ENCODE data around the gene CAPN7.

- TF ChIP-seq, protein P1, sequence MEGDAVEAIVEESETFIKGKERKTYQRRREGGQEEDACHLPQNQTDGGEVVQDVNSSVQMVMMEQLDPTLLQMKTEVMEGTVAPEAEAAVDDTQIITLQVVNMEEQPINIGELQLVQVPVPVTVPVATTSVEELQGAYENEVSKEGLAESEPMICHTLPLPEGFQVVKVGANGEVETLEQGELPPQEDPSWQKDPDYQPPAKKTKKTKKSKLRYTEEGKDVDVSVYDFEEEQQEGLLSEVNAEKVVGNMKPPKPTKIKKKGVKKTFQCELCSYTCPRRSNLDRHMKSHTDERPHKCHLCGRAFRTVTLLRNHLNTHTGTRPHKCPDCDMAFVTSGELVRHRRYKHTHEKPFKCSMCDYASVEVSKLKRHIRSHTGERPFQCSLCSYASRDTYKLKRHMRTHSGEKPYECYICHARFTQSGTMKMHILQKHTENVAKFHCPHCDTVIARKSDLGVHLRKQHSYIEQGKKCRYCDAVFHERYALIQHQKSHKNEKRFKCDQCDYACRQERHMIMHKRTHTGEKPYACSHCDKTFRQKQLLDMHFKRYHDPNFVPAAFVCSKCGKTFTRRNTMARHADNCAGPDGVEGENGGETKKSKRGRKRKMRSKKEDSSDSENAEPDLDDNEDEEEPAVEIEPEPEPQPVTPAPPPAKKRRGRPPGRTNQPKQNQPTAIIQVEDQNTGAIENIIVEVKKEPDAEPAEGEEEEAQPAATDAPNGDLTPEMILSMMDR (IDR thresholded peaks at IDR 0.05; ENCODE audit: low read depth, low read length), result no peak
- no peak for TF ChIP-seq MYC (IDR thresholded peaks at IDR 0.05; ENCODE audit: low read depth, low read length)
- TF ChIP-seq, protein P2, sequence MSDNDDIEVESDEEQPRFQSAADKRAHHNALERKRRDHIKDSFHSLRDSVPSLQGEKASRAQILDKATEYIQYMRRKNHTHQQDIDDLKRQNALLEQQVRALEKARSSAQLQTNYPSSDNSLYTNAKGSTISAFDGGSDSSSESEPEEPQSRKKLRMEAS (IDR thresholded peaks at IDR 0.05; ENCODE audit: low read depth, low read length), result no peak
These were observed 92.5 kb downstream of the CAPN7 start for GRCh38 chr3:15298504-15298903.

Measured in NB4 (cell line).